Liver (tissue), 9 donors: ENCODE measurements around the gene CD79B. TPM values are rescaled to one million over a fixed set of nuclear protein-coding genes. Genes with fewer than 3 reads are reported as not detected.

Experiments used
- DNase-seq: peaks from one replicate; pipeline ENCODE4 v3.0.0-alpha.2; 2017; ENCODE audit warnings: low spot score
- H3K27ac ChIP-seq, 2 donors: one replicate each; pipeline ENCODE4 v1.7.0; 2013; ENCODE audit warnings: inconsistent platforms in 2 of 2, low read length in 2 of 2, control low read depth in 1 of 2, low read depth in 1 of 2, mild to moderate bottlenecking in 1 of 2
- H3K27me3 ChIP-seq, 4 donors: one replicate each; pipeline versions ENCODE4 v1.6.1 to v1.7.0; 2013; ENCODE audit warnings: low read length in 3 of 4, inconsistent platforms in 1 of 4, mild to moderate bottlenecking in 1 of 4, moderate library complexity in 1 of 4; ENCODE audit not compliant: control insufficient read depth in 4 of 4, insufficient read depth in 4 of 4
- H3K36me3 ChIP-seq, 4 donors: one replicate each; pipeline versions ENCODE4 v1.6.1 to v1.7.0; 2013; ENCODE audit warnings: low read length in 3 of 4, mild to moderate bottlenecking in 3 of 4, low read depth in 1 of 4, moderate library complexity in 1 of 4; ENCODE audit not compliant: control insufficient read depth in 4 of 4, insufficient read depth in 3 of 4
- H3K4me1 ChIP-seq, 4 donors: one replicate each; pipeline versions ENCODE4 v1.6.1 to v1.7.0; 2013; ENCODE audit warnings: low read length in 3 of 4, mild to moderate bottlenecking in 3 of 4, moderate library complexity in 1 of 4; ENCODE audit not compliant: control insufficient read depth in 4 of 4, insufficient read depth in 4 of 4
- H3K4me3 ChIP-seq, 3 donors: one replicate each; pipeline versions ENCODE4 v1.6.1 to v1.7.0; 2013; ENCODE audit warnings: low read length in 3 of 3, control low read depth in 1 of 3, low read depth in 1 of 3, mild to moderate bottlenecking in 1 of 3
- H3K9ac ChIP-seq, 2 donors: one replicate each; pipeline ENCODE4 v1.7.0; 2013; ENCODE audit warnings: low read length in 2 of 2, mild to moderate bottlenecking in 2 of 2, moderate library complexity in 2 of 2, control low read depth in 1 of 2, low read depth in 1 of 2
- H3K9me3 ChIP-seq, 4 donors: one replicate each; pipeline versions ENCODE4 v1.6.1 to v1.7.0; 2013; ENCODE audit warnings: low read length in 3 of 4; ENCODE audit not compliant: control insufficient read depth in 4 of 4
- EGR1 ChIP-seq, 2 donors: IDR thresholded peaks; 2 replicates each; pipeline ENCODE4 v1.6.1; 2016 to 2018; ENCODE audit warnings: antibody characterized with exemption in 2 of 2, low read depth in 2 of 2
- FOXA1 ChIP-seq: IDR thresholded peaks from 2 replicates; pipeline ENCODE4 v1.6.1; 2016; ENCODE audit warnings: antibody characterized with exemption
- FOXA2 ChIP-seq: IDR thresholded peaks from 2 replicates; pipeline ENCODE4 v1.6.1; 2016; ENCODE audit warnings: antibody characterized with exemption
- GABPA ChIP-seq, 2 donors: IDR thresholded peaks in 1 of 2; conservative IDR thresholded peaks in 1 of 2; 2 replicates each; pipeline ENCODE4 v1.6.1; 2016; ENCODE audit warnings: antibody characterized with exemption in 2 of 2, mild to moderate bottlenecking in 1 of 2, moderate library complexity in 1 of 2
- HNF4A ChIP-seq, 2 donors: conservative IDR thresholded peaks; 2 replicates each; pipeline ENCODE4 v1.6.1; 2016; ENCODE audit warnings: antibody characterized with exemption in 2 of 2, mild to moderate bottlenecking in 2 of 2
- NR2F2 ChIP-seq: IDR thresholded peaks from 2 replicates; pipeline ENCODE4 v1.6.1; 2016; ENCODE audit warnings: antibody characterized with exemption
- RAD21 ChIP-seq, 2 donors: IDR thresholded peaks; 2 replicates each; pipeline ENCODE4 v1.6.1; 2016; ENCODE audit warnings: antibody characterized with exemption in 2 of 2, mild to moderate bottlenecking in 2 of 2
- RXRA ChIP-seq, 2 donors: IDR thresholded peaks; 2 replicates each; pipeline ENCODE4 v1.6.1; 2017 to 2018; ENCODE audit warnings: antibody characterized with exemption in 2 of 2, mild to moderate bottlenecking in 1 of 2
- SP1 ChIP-seq: IDR thresholded peaks from 2 replicates; pipeline ENCODE4 v1.6.1; 2018; ENCODE audit warnings: antibody characterized with exemption, mild to moderate bottlenecking
- TAF1 ChIP-seq: conservative IDR thresholded peaks from 2 replicates; pipeline ENCODE4 v1.6.1; 2016; ENCODE audit warnings: antibody characterized with exemption, mild to moderate bottlenecking
- YY1 ChIP-seq: IDR thresholded peaks from 2 replicates; pipeline ENCODE4 v1.6.1; 2016; ENCODE audit warnings: antibody characterized with exemption, mild to moderate bottlenecking
- WGBS: extraction: QIAGEN DNeasy Blood & Tissue Kit; methylation state at CpG from one replicate; pipeline ENCODE4 v1.1.7; 2013; 5-methylcytosine and 5-hydroxymethylcytosine counted together
- polyA plus RNA-seq, 2 donors: library from polyadenylated mRNA; stranded (reverse) in 1 of 2; unstranded in 1 of 2; fragments of 200-250 nt in 1 of 2; fragments of >200 nt in 1 of 2; fragmentation: Nextera tagmentation in 1 of 2; extraction: Ambion mirVana in 1 of 2; gene quantifications; one replicate each; pipeline versions ENCODE4 v1.2.1 to v1.2.3, GENCODE V29; 2013 to 2015
- total RNA-seq, 2 donors: library from RNA; depleted of rRNA; stranded (reverse); fragments of >200 nt; gene quantifications; one replicate each; pipeline ENCODE4 v1.2.3, GENCODE V29; 2014
- TF ChIP-seq, protein P1 (sequence below): fragments of 150-350 bp; IDR thresholded peaks from 2 replicates; pipeline ENCODE4 v1.5.1; 2017; ENCODE audit warnings: improper control_type of control experiment, low read depth, low read length; ENCODE audit not compliant: missing input control
- TF ChIP-seq, protein P2 (sequence below): IDR thresholded peaks from 2 replicates; pipeline ENCODE4 v1.6.1; 2016; ENCODE audit warnings: antibody characterized with exemption
- TF ChIP-seq, protein P3 (sequence below): IDR thresholded peaks from 2 replicates; pipeline ENCODE4 v1.6.1; 2016; ENCODE audit warnings: antibody characterized with exemption, mild to moderate bottlenecking
- TF ChIP-seq, protein P4 (sequence below): IDR thresholded peaks from 2 replicates; pipeline ENCODE4 v1.6.1; 2016; ENCODE audit warnings: antibody characterized with exemption
- donor health status: healthy.
- donor health status: healthy.
- donor health status: healthy.
- donor health status: healthy.
- donor health status: healthy.

The CD79B gene
- total and polyA plus RNA-seq, 4 donors: 1.3 to 6.5 (median 3.5) TPM

DNA sequence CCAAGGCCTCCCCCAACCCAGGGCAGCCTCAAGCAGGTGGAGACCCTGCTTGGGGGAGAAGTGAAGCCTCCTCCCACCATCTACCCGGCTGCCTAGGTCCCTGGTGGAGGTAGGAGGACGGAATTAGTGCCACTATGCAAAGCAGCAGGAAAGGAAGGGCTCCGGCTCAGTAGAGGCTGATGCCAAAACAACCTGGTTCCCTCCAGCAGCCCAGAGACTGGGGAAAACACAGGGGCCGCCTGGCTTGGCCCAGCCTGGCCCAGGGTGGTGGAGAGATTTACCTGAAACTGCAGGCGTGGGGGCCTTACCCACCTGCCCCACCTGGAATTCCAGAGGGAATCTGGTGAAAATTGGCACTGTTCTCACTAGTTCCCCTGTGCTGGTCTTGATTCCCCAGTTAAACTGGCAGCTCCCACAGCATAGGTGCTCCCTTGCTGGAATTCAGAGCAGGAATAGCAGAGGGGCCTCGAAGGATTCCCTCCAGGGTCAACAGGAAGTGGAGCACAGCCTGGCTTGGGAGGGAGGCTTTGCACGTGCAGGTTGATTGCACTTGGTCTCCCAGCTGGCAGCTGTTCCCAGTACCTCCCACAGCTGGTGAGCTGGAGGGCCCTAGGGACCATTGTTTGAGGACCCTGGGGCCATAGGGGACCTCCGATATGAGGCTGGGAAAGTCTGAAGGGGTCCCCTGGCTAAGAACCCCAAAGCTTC lies 4.5 kb downstream of the CD79B start:
- no peaks in the 10 kb centered on the region for H3K9me3 ChIP-seq
- H3K36me3 ChIP-seq: no peaks in the 10 kb centered on the region
- H3K27me3 ChIP-seq: no peaks in the 10 kb centered on the region
- DNase-seq: no peak
- peaks cover 0 to 8% (median 2%) of the 10 kb centered on the region in 4 donors for H3K4me1 ChIP-seq
- no peak overlapping the region for H3K9ac ChIP-seq
- WGBS: 77% methylated on average over 8 of the region's 8 CpGs
- no peak overlapping the region for H3K27ac ChIP-seq
- TF ChIP-seq NR2F2 (no peak), YY1 (no peak), EGR1 (IDR thresholded peaks at IDR 0.05; ENCODE audit: low read depth in 2 of 2) (no peak), FOXA1 (no peak), FOXA2 (no peak), SP1 (no peak), RXRA (IDR thresholded peaks at IDR 0.05) (no peak), TAF1 (no peak)
- TF ChIP-seq, protein P1, sequence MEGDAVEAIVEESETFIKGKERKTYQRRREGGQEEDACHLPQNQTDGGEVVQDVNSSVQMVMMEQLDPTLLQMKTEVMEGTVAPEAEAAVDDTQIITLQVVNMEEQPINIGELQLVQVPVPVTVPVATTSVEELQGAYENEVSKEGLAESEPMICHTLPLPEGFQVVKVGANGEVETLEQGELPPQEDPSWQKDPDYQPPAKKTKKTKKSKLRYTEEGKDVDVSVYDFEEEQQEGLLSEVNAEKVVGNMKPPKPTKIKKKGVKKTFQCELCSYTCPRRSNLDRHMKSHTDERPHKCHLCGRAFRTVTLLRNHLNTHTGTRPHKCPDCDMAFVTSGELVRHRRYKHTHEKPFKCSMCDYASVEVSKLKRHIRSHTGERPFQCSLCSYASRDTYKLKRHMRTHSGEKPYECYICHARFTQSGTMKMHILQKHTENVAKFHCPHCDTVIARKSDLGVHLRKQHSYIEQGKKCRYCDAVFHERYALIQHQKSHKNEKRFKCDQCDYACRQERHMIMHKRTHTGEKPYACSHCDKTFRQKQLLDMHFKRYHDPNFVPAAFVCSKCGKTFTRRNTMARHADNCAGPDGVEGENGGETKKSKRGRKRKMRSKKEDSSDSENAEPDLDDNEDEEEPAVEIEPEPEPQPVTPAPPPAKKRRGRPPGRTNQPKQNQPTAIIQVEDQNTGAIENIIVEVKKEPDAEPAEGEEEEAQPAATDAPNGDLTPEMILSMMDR: no peak
- TF ChIP-seq, protein P2, sequence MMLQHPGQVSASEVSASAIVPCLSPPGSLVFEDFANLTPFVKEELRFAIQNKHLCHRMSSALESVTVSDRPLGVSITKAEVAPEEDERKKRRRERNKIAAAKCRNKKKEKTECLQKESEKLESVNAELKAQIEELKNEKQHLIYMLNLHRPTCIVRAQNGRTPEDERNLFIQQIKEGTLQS: no peak
- TF ChIP-seq, protein P3, sequence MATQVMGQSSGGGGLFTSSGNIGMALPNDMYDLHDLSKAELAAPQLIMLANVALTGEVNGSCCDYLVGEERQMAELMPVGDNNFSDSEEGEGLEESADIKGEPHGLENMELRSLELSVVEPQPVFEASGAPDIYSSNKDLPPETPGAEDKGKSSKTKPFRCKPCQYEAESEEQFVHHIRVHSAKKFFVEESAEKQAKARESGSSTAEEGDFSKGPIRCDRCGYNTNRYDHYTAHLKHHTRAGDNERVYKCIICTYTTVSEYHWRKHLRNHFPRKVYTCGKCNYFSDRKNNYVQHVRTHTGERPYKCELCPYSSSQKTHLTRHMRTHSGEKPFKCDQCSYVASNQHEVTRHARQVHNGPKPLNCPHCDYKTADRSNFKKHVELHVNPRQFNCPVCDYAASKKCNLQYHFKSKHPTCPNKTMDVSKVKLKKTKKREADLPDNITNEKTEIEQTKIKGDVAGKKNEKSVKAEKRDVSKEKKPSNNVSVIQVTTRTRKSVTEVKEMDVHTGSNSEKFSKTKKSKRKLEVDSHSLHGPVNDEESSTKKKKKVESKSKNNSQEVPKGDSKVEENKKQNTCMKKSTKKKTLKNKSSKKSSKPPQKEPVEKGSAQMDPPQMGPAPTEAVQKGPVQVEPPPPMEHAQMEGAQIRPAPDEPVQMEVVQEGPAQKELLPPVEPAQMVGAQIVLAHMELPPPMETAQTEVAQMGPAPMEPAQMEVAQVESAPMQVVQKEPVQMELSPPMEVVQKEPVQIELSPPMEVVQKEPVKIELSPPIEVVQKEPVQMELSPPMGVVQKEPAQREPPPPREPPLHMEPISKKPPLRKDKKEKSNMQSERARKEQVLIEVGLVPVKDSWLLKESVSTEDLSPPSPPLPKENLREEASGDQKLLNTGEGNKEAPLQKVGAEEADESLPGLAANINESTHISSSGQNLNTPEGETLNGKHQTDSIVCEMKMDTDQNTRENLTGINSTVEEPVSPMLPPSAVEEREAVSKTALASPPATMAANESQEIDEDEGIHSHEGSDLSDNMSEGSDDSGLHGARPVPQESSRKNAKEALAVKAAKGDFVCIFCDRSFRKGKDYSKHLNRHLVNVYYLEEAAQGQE: no peak
- TF ChIP-seq, protein P4, sequence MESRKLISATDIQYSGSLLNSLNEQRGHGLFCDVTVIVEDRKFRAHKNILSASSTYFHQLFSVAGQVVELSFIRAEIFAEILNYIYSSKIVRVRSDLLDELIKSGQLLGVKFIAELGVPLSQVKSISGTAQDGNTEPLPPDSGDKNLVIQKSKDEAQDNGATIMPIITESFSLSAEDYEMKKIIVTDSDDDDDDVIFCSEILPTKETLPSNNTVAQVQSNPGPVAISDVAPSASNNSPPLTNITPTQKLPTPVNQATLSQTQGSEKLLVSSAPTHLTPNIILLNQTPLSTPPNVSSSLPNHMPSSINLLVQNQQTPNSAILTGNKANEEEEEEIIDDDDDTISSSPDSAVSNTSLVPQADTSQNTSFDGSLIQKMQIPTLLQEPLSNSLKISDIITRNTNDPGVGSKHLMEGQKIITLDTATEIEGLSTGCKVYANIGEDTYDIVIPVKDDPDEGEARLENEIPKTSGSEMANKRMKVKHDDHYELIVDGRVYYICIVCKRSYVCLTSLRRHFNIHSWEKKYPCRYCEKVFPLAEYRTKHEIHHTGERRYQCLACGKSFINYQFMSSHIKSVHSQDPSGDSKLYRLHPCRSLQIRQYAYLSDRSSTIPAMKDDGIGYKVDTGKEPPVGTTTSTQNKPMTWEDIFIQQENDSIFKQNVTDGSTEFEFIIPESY: no peak
- H3K4me3 ChIP-seq: no peak overlapping the region

DNA sequence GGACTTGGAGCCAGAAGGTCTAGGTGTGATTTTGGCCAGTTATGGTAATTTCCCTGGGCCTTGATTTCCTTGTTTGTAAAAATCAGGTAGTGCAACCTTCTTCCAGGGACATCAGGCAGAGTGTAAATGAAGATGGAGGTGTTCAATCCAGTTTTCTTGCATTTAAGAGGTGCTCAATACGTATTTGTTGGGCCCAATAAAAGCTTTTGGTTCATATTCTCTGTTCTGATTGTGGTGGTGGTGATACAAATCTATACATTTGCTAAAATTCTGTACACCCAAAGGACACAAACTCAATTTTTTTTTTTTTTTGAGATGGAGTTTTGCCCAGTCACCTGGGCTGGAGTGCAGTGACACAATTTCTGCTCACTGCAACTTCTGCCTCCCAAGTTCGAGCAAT lies 6.0 kb downstream of the CD79B start:
- Histone ChIP-seq H3K27me3 (no peaks in the 10 kb centered on the region), H3K36me3 (no peaks in the 10 kb centered on the region), H3K27ac (no peak overlapping the region), H3K4me1 (peaks cover 0 to 5% (median 2%) of the 10 kb centered on the region in 4 donors), H3K9me3 (no peaks in the 10 kb centered on the region), H3K9ac (no peak overlapping the region), H3K4me3 (no peak overlapping the region)
- TF ChIP-seq SP1 (no peak), RAD21 (IDR thresholded peaks at IDR 0.05) (no peak), FOXA1 (no peak), HNF4A (conservative IDR thresholded peaks at IDR 0.05) (no peak), GABPA (IDR thresholded peaks at IDR 0.05 in 1 of 2, conservative IDR thresholded peaks at IDR 0.05 in 1 of 2) (no peak), YY1 (no peak)
- 90% methylated on average over 2 of the region's 2 CpGs for WGBS
- DNase-seq: no peak
